Measurements from ENCODE around the gene PRSS33.

PRSS33 gene

DNA sequence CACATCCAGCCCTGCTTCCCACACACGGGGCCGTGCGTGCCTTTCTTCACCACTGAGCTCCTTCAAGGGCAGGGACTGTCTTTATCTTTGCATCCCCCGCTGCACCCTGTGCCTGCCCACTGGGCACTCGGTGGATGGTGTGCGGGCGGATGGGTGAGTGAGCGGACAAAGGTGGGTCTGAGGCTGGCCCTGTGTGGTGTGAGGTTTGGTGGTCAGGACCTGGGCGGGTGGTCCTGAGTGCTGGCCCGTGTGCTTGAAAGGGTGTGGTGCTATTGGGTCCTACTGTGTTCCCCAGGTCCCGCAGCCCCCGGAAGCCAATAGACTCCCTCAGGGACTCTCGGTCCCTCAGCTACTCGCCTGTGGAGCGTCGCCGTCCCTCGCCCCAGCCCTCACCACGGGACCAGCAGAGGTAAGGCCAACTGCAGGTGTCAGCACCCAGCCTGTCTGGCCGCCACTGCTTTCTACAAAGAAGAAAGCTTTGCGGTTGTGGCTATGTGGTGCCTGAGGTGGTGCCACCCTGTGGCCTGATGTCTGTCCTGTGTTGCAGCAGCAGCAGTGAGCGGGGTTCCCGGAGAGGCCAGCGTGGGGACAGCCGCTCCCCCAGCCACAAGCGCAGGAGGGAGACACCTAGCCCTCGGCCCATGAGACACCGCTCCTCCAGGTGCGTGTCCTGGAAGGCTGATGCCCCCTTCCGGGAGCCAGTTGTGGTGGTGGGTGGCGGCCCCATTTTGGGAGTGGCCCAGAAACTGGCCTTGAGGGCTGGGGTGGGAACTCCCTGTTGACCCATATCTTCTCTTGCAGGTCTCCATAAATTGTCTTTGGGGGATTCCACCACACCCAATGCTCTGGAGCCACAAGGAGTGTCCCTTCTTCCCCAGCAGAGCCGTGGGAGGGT, 17.1 kb downstream of the PRSS33 start:
- H2AFZ ChIP-seq (ENCODE audit: low read length), result no peak overlapping the region
- H3K4me1 ChIP-seq (ENCODE audit: insufficient read depth, low read length, poor library complexity, severe bottlenecking), result no peaks in the 10 kb centered on the region
- no peak overlapping the region for H3K4me3 ChIP-seq (ENCODE audit: low read length, poor library complexity, severe bottlenecking)
- H3K4me2 ChIP-seq (ENCODE audit: low read depth, low read length, poor library complexity, severe bottlenecking), result no peak overlapping the region
- H3K79me2 ChIP-seq (ENCODE audit: insufficient read depth, low read length), result peaks cover 8% of the 10 kb centered on the region; the same call in 1 of the 2 replicates
- H4K20me1 ChIP-seq (ENCODE audit: insufficient read depth, low read length, poor library complexity, severe bottlenecking), result peaks cover 9% of the 10 kb centered on the region
- no peaks in the 10 kb centered on the region for H3K9me3 ChIP-seq (ENCODE audit: insufficient read depth, low read depth, low read length)
- no peaks in the 10 kb centered on the region for H3K27me3 ChIP-seq (ENCODE audit: insufficient read depth, low read length, poor library complexity, severe bottlenecking)
- TF ChIP-seq, protein P1, sequence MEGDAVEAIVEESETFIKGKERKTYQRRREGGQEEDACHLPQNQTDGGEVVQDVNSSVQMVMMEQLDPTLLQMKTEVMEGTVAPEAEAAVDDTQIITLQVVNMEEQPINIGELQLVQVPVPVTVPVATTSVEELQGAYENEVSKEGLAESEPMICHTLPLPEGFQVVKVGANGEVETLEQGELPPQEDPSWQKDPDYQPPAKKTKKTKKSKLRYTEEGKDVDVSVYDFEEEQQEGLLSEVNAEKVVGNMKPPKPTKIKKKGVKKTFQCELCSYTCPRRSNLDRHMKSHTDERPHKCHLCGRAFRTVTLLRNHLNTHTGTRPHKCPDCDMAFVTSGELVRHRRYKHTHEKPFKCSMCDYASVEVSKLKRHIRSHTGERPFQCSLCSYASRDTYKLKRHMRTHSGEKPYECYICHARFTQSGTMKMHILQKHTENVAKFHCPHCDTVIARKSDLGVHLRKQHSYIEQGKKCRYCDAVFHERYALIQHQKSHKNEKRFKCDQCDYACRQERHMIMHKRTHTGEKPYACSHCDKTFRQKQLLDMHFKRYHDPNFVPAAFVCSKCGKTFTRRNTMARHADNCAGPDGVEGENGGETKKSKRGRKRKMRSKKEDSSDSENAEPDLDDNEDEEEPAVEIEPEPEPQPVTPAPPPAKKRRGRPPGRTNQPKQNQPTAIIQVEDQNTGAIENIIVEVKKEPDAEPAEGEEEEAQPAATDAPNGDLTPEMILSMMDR (conservative IDR thresholded peaks at IDR 0.05; ENCODE audit: low read length), result no peak
- TF ChIP-seq EZH2phosphoT487 (IDR thresholded peaks at IDR 0.05; ENCODE audit: borderline replicate concordance), result no peak
- H3K36me3 ChIP-seq (ENCODE audit: insufficient read depth, low read length), result peaks cover 58% of the 10 kb centered on the region; the same call in 1 of the 2 replicates
- H3F3A ChIP-seq (ENCODE audit: low read depth), result no peaks in the 10 kb centered on the region
- H3K9ac ChIP-seq (ENCODE audit: low read depth, low read length, poor library complexity, severe bottlenecking), result no peak overlapping the region
- H3K9me2 ChIP-seq (replicated peaks; ENCODE audit: low read depth, low read length), result no peaks in the 10 kb centered on the region

GRCh38 chr16:2769675-2770056, 17.7 kb downstream of the PRSS33 start:
- Histone ChIP-seq H3K79me2 (ENCODE audit: insufficient read depth, low read length) (peaks cover 7% of the 10 kb centered on the region; the same call in 1 of the 2 replicates), H3K36me3 (ENCODE audit: insufficient read depth, low read length) (peaks cover 65% of the 10 kb centered on the region; the same call in 1 of the 2 replicates), H4K20me1 (ENCODE audit: insufficient read depth, low read length, poor library complexity, severe bottlenecking) (peaks cover 10% of the 10 kb centered on the region), H3F3A (ENCODE audit: low read depth) (no peaks in the 10 kb centered on the region), H3K9ac (ENCODE audit: low read depth, low read length, poor library complexity, severe bottlenecking) (no peak overlapping the region), H3K4me3 (ENCODE audit: low read length, poor library complexity, severe bottlenecking) (no peak overlapping the region), H3K4me1 (ENCODE audit: insufficient read depth, low read length, poor library complexity, severe bottlenecking) (no peaks in the 10 kb centered on the region), H3K9me3 (ENCODE audit: insufficient read depth, low read depth, low read length) (no peaks in the 10 kb centered on the region), H3K4me2 (ENCODE audit: low read depth, low read length, poor library complexity, severe bottlenecking) (no peak overlapping the region), H3K9me2 (replicated peaks; ENCODE audit: low read depth, low read length) (no peaks in the 10 kb centered on the region), H2AFZ (ENCODE audit: low read length) (no peak overlapping the region), H3K27me3 (ENCODE audit: insufficient read depth, low read length, poor library complexity, severe bottlenecking) (no peaks in the 10 kb centered on the region)
- TF ChIP-seq, protein P1 (conservative IDR thresholded peaks at IDR 0.05; ENCODE audit: low read length), result no peak
- no peak for TF ChIP-seq EZH2phosphoT487 (IDR thresholded peaks at IDR 0.05; ENCODE audit: borderline replicate concordance)

DNA sequence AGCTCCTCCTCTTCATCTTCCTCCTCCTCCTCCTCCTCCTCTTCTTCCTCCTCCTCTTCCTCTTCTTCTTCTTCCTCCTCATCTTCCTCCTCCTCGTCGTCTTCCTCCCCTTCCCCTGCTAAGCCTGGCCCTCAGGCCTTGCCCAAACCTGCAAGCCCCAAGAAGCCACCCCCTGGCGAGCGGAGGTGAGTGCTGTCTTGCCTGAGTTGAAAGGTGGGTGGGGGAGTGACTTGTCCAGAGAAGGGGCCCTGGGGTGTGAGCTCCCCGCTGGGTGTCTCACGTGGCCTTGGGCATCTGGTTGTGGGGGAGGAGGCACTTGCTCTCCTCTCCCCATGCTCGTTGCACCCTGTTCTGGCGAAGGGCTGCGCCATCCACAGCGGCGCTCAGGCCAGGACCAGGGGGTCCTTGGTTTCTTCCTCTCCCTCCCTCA, 18.2 kb downstream of the PRSS33 start:
- Histone ChIP-seq H3F3A (ENCODE audit: low read depth) (no peaks in the 10 kb centered on the region), H3K4me2 (ENCODE audit: low read depth, low read length, poor library complexity, severe bottlenecking) (no peak overlapping the region), H3K79me2 (ENCODE audit: insufficient read depth, low read length) (peaks cover 13% of the 10 kb centered on the region; the same call in 1 of the 2 replicates), H3K9me2 (replicated peaks; ENCODE audit: low read depth, low read length) (no peaks in the 10 kb centered on the region), H3K4me3 (ENCODE audit: low read length, poor library complexity, severe bottlenecking) (no peak overlapping the region), H3K4me1 (ENCODE audit: insufficient read depth, low read length, poor library complexity, severe bottlenecking) (no peaks in the 10 kb centered on the region), H3K36me3 (ENCODE audit: insufficient read depth, low read length) (peaks cover 70% of the 10 kb centered on the region; the same call in 1 of the 2 replicates), H3K9me3 (ENCODE audit: insufficient read depth, low read depth, low read length) (no peaks in the 10 kb centered on the region), H4K20me1 (ENCODE audit: insufficient read depth, low read length, poor library complexity, severe bottlenecking) (peaks cover 13% of the 10 kb centered on the region), H2AFZ (ENCODE audit: low read length) (no peak overlapping the region), H3K27me3 (ENCODE audit: insufficient read depth, low read length, poor library complexity, severe bottlenecking) (no peaks in the 10 kb centered on the region), H3K9ac (ENCODE audit: low read depth, low read length, poor library complexity, severe bottlenecking) (no peak overlapping the region)
- no peak for TF ChIP-seq EZH2phosphoT487 (IDR thresholded peaks at IDR 0.05; ENCODE audit: borderline replicate concordance)
- TF ChIP-seq, protein P1 (conservative IDR thresholded peaks at IDR 0.05; ENCODE audit: low read length), result no peak

All from Loucy (cell line).